CD14-positive monocyte (primary cell): ENCODE measurements around the gene NPAS3. TPM values are rescaled to one million over a fixed set of nuclear protein-coding genes. Genes with fewer than 3 reads are reported as not detected.

Experiments
- DNase-seq, 3 donors: peaks; one replicate each; pipeline ENCODE4 v3.0.0-alpha.2; 2011 to 2022
- H2AFZ ChIP-seq: 2 replicates; pipeline ENCODE4 v1.6.0; 2012; ENCODE audit warnings: mild to moderate bottlenecking, low read depth, low read length, inconsistent platforms; ENCODE audit not compliant: insufficient read depth, poor library complexity, severe bottlenecking
- H3K27ac ChIP-seq, 2 donors: 1 replicate in 1 of 2; 2 replicates in 1 of 2; pipeline ENCODE4 v1.5.1; 2012 to 2013; ENCODE audit warnings: low read length in 2 of 2, control low read depth in 1 of 2, inconsistent platforms in 1 of 2, low read depth in 1 of 2, mild to moderate bottlenecking in 1 of 2
- H3K27me3 ChIP-seq, 2 donors: one replicate each; pipeline versions ENCODE4 v1.6.0 to v1.6.1; 2011 to 2013; ENCODE audit warnings: low read length in 2 of 2; ENCODE audit not compliant: control insufficient read depth in 2 of 2, insufficient read depth in 2 of 2
- H3K36me3 ChIP-seq, 2 donors: replicated peaks in 1 of 2; 1 replicate in 1 of 2; 2 replicates in 1 of 2; pipeline versions ENCODE4 v1.5.1 to v1.6.1; 2012 to 2013; ENCODE audit warnings: low read length in 2 of 2, control low read depth in 1 of 2, inconsistent platforms in 1 of 2, mild to moderate bottlenecking in 1 of 2; ENCODE audit not compliant: insufficient read depth in 2 of 2, control insufficient read depth in 1 of 2
- H3K4me1 ChIP-seq, 2 donors: 1 replicate in 1 of 2; 2 replicates in 1 of 2; pipeline versions ENCODE4 v1.5.1 to v1.6.1; 2012 to 2013; ENCODE audit warnings: low read length in 2 of 2, control low read depth in 1 of 2, inconsistent platforms in 1 of 2, mild to moderate bottlenecking in 1 of 2, moderate library complexity in 1 of 2; ENCODE audit not compliant: insufficient read depth in 2 of 2, control insufficient read depth in 1 of 2
- H3K4me2 ChIP-seq: replicated peaks from 2 replicates; pipeline ENCODE3; 2012; ENCODE audit warnings: low read length, moderate library complexity, mild to moderate bottlenecking; ENCODE audit not compliant: poor library complexity, severe bottlenecking; ENCODE audit errors: extremely low read depth
- H3K4me3 ChIP-seq, 3 experiments: fragments of 200-600 bp in 1 of 3; sonication (generic) in 1 of 3; replicated peaks in 1 of 3; 1 replicate in 2 of 3; 2 replicates in 1 of 3; pipeline ENCODE4 v1.5.1; 2011 to 2013; ENCODE audit warnings: low read length in 3 of 3, mild to moderate bottlenecking in 3 of 3, control low read depth in 2 of 3, low read depth in 2 of 3, inconsistent platforms in 1 of 3, moderate library complexity in 1 of 3
- H3K79me2 ChIP-seq: 2 replicates; pipeline ENCODE4 v1.6.0; 2012; ENCODE audit warnings: mild to moderate bottlenecking, control low read depth, inconsistent platforms, low read length, moderate library complexity; ENCODE audit not compliant: insufficient read depth
- H3K9ac ChIP-seq: 2 replicates; pipeline ENCODE4 v1.6.0; 2017; ENCODE audit warnings: low read length, mild to moderate bottlenecking; ENCODE audit not compliant: insufficient read depth, poor library complexity, severe bottlenecking
- H3K9me3 ChIP-seq, 2 donors: replicated peaks in 1 of 2; 1 replicate in 1 of 2; 2 replicates in 1 of 2; pipeline versions ENCODE4 v1.5.1 to v1.6.1; 2012 to 2013; ENCODE audit warnings: low read length in 2 of 2, control low read depth in 1 of 2; ENCODE audit not compliant: control insufficient read depth in 1 of 2, insufficient read depth in 1 of 2
- H4K20me1 ChIP-seq: 2 replicates; pipeline ENCODE4 v1.6.0; 2012; ENCODE audit warnings: mild to moderate bottlenecking, low read length, control low read depth, moderate library complexity; ENCODE audit not compliant: insufficient read depth
- H3K27ac Mint-ChIP-seq, 7 donors: one replicate each; pipeline ENCODE4 v1.8.0; 2020; ENCODE audit warnings: mild to moderate bottlenecking in 7 of 7, mixed read lengths in 7 of 7, moderate library complexity in 6 of 7, inconsistent platforms in 2 of 7
- H3K27me3 Mint-ChIP-seq, 3 donors: one replicate each; pipeline ENCODE4 v1.8.0; 2021 to 2022; ENCODE audit warnings: low read depth in 3 of 3, mild to moderate bottlenecking in 3 of 3, mixed read lengths in 3 of 3, moderate library complexity in 3 of 3, inconsistent platforms in 1 of 3
- H3K36me3 Mint-ChIP-seq, 2 donors: one replicate each; pipeline ENCODE4 v1.8.0; 2020; ENCODE audit warnings: mixed read lengths in 2 of 2, inconsistent platforms in 1 of 2, mild to moderate bottlenecking in 1 of 2
- H3K4me1 Mint-ChIP-seq: one replicate; pipeline ENCODE4 v1.8.0; 2020; ENCODE audit warnings: mild to moderate bottlenecking, mixed read lengths
- H3K4me3 Mint-ChIP-seq, 2 donors: one replicate each; pipeline ENCODE4 v1.8.0; 2020; ENCODE audit warnings: mild to moderate bottlenecking in 2 of 2, mixed read lengths in 2 of 2, moderate library complexity in 1 of 2
- H3K9me3 Mint-ChIP-seq, 7 donors: one replicate each; pipeline ENCODE4 v1.8.0; 2020 to 2022; ENCODE audit warnings: mixed read lengths in 7 of 7, mild to moderate bottlenecking in 6 of 7, moderate library complexity in 6 of 7, inconsistent platforms in 2 of 7
- CTCF ChIP-seq: fragments of 200-600 bp; IDR thresholded peaks from one replicate; pipeline ENCODE4 v1.8.0; 2022; ENCODE audit warnings: antibody characterized with exemption, mild to moderate bottlenecking
- WGBS: methylation state at CpG from one replicate; pipeline ENCODE4 v1.1.5; 2013; ENCODE audit warnings: missing lambda C conversion rate; ENCODE audit not compliant: insufficient coverage; 5-methylcytosine and 5-hydroxymethylcytosine counted together
- intact Hi-C, 2 donors: fragments of 100-400 bp; cut with micrococcal nuclease; formaldehyde crosslinking; loops; one replicate each; pipeline versions ENCODE4 v1.15.0 to v1.15.1; 2023
- polyA plus RNA-seq, 3 donors: library from polyadenylated mRNA; depleted of rRNA in 1 of 3; unstranded in 2 of 3; stranded (reverse) in 1 of 3; fragments of 300-500 nt in 2 of 3; fragments of >200 nt in 1 of 3; fragmentation: Illumina TruSeq in 2 of 3; gene quantifications; 1 replicate in 2 of 3; 2 replicates in 1 of 3; pipeline ENCODE4 v1.2.3, GENCODE V29; 2012 to 2021

NPAS3 gene
- polyA plus RNA-seq, 3 donors, result not detected

GRCh38 chr14:33527023-33527634 is 588.5 kb downstream of the NPAS3 start:
- H3K27me3 Mint-ChIP-seq, result no peaks in the 10 kb centered on the region
- Histone ChIP-seq H3K4me1 (no peaks in the 10 kb centered on the region), H3K27me3 (no peaks in the 10 kb centered on the region), H3K4me2 (no peak overlapping the region), H4K20me1 (no peaks in the 10 kb centered on the region), H3K4me3 (no peak overlapping the region), H3K36me3 (no peaks in the 10 kb centered on the region), H3K9ac (no peak overlapping the region), H2AFZ (no peak overlapping the region), H3K27ac (no peak overlapping the region), H3K9me3 (no peaks in the 10 kb centered on the region), H3K79me2 (no peaks in the 10 kb centered on the region)
- no peak overlapping the region for H3K4me3 Mint-ChIP-seq
- intact Hi-C loops, result no loop called here
- H3K27ac Mint-ChIP-seq, result peak overlapping the region in 1 of 7 donors; percentile 1
- H3K36me3 Mint-ChIP-seq, result no peaks in the 10 kb centered on the region
- H3K4me1 Mint-ChIP-seq, result peaks cover 5% of the 10 kb centered on the region
- DNase-seq, result no peak
- WGBS, result 83% methylated on average over 3 of the region's 6 CpGs
- H3K9me3 Mint-ChIP-seq, result peaks cover 0 to 3% (median 0%) of the 10 kb centered on the region in 7 donors
- TF ChIP-seq CTCF, result no peak

DNA sequence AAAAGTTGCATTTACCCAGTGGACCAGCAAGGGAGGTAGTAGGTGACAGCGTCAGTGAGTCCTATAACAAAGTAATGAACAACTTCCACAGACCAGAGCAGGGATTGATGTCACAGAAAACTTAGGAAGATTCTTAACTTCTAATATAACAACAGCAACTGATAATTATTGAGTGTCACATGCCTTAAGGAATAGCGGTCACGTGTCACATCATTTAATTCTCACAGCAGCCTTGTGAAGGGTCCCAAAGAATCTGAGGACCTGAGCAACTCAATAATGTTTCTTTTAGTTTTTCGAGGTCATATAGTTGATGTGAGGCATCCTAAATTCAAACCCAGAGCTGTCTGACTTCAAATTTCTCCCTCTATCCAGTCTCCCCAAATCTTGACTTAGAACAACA is 590.0 kb downstream of the NPAS3 start:
- Mint-ChIP-seq H3K27me3 (no peaks in the 10 kb centered on the region), H3K27ac (no peak overlapping the region), H3K4me3 (no peak overlapping the region), H3K4me1 (peaks cover 5% of the 10 kb centered on the region), H3K36me3 (no peaks in the 10 kb centered on the region), H3K9me3 (peaks cover 0 to 3% (median 0%) of the 10 kb centered on the region in 7 donors)
- no CpG with 5 or more reads among the region's 4 CpGs for WGBS
- DNase-seq, result no peak
- Histone ChIP-seq H3K27me3 (no peaks in the 10 kb centered on the region), H3K27ac (no peak overlapping the region), H4K20me1 (no peaks in the 10 kb centered on the region), H3K4me2 (no peak overlapping the region), H3K79me2 (no peaks in the 10 kb centered on the region), H3K4me1 (no peaks in the 10 kb centered on the region), H3K4me3 (no peak overlapping the region), H3K36me3 (no peaks in the 10 kb centered on the region), H2AFZ (no peak overlapping the region), H3K9ac (no peak overlapping the region), H3K9me3 (no peaks in the 10 kb centered on the region)
- TF ChIP-seq CTCF, result no peak
- intact Hi-C loops, result no loop called here
